IPS-15b (cell line): ENCODE data around the gene CEP44.
"Not testable (repeated sequence)": the region's sequence is repeated elsewhere in the genome, so short reads cannot be mapped to it uniquely, and the experiment has no call there.

Source experiments
- H3K27me3 ChIP-seq: one replicate; pipeline ENCODE4 v1.6.1; 2013; ENCODE audit warnings: low read length; ENCODE audit not compliant: control insufficient read depth, insufficient read depth
- H3K36me3 ChIP-seq: one replicate; pipeline ENCODE4 v1.6.1; 2013; ENCODE audit warnings: low read length; ENCODE audit not compliant: control insufficient read depth, insufficient read depth
- H3K4me1 ChIP-seq: one replicate; pipeline ENCODE4 v1.6.1; 2013; ENCODE audit warnings: mild to moderate bottlenecking, low read length; ENCODE audit not compliant: control insufficient read depth, insufficient read depth
- H3K4me3 ChIP-seq: one replicate; pipeline ENCODE4 v1.5.1; 2013; ENCODE audit warnings: low read depth, low read length
- H3K9ac ChIP-seq: one replicate; pipeline ENCODE4 v1.6.1; 2013; ENCODE audit warnings: low read depth, mild to moderate bottlenecking, low read length
- H3K9me3 ChIP-seq: one replicate; pipeline ENCODE4 v1.6.1; 2013; ENCODE audit warnings: mild to moderate bottlenecking, low read length; ENCODE audit not compliant: control insufficient read depth, insufficient read depth

Gene CEP44

GRCh38 chr4:174334628-174335027 is 50.9 kb downstream of the CEP44 start:
- H3K4me3 ChIP-seq: no peak overlapping the region
- no peaks in the 10 kb centered on the region for H3K4me1 ChIP-seq
- no peaks in the 10 kb centered on the region for H3K27me3 ChIP-seq
- no peaks in the 10 kb centered on the region for H3K9me3 ChIP-seq
- no peak overlapping the region for H3K9ac ChIP-seq
- no peaks in the 10 kb centered on the region for H3K36me3 ChIP-seq

DNA sequence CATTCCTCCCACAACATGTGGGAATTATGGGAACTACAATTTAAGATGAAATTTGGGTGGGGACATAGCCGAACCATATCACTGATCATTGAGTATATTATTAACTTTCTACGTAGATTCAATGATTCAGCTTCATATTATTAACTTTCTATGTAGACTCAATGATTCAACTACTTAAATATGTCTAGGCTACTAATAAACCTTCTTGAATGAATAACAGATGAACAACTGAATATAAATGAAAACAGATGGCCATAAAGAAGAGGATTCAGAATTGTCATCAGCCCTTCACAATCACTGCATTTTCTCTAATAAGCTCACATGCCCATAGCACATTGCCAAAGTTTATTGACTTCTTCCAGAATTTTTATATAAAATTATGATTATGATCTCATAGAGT is 57.0 kb downstream of the CEP44 start:
- no peak overlapping the region for H3K9ac ChIP-seq
- no peak overlapping the region for H3K4me3 ChIP-seq
- no peaks in the 10 kb centered on the region for H3K27me3 ChIP-seq
- H3K4me1 ChIP-seq: no peaks in the 10 kb centered on the region
- H3K36me3 ChIP-seq: no peaks in the 10 kb centered on the region
- H3K9me3 ChIP-seq: no peaks in the 10 kb centered on the region

- Histone ChIP-seq H3K4me1 (no peaks in the 10 kb centered on the region), H3K36me3 (no peaks in the 10 kb centered on the region), H3K4me3 (no peak overlapping the region), H3K27me3 (no peaks in the 10 kb centered on the region), H3K9me3 (no peaks in the 10 kb centered on the region), H3K9ac (no peak overlapping the region)
These were observed 65.4 kb downstream of the CEP44 start for GRCh38 chr4:174349156-174349555.

DNA sequence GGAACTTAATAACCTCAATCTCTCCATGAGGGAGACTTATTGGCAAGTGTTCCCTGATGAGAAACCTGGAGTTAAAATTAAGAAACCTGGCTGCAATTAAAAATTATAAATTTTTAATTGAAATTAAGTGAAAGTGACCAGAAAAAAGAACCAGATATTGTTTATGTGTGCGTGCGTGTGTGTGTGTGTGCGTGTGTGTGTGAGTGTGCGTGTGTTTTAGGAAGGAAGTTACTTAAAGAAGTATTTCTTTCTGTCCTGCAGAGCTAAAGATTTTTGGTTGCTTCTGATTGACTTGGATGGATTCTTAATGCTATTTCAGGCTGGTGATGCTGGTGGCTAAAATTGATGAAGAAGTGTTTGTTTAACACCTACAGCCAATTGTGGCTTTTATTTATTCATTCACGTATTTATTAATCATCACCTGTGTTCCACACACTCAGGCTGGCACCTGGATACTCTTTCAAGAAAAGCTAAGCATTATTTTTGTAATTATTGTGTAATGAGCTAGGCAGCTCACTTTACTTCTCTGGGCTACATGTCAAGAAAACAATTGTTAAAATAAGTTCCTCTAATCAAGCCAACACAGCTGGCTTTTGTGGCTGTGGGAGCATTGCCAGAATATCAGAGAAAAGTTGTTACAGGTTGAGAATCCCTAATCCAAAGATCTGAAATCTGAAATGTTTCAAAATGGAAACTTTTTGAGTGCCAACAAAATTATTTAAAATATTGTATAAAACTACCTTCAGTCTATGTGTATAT is 68.5 kb downstream of the CEP44 start:
- no peak overlapping the region for H3K9ac ChIP-seq
- H3K4me1 ChIP-seq: no peaks in the 10 kb centered on the region
- no peaks in the 10 kb centered on the region for H3K9me3 ChIP-seq
- H3K36me3 ChIP-seq: no peaks in the 10 kb centered on the region
- no peak overlapping the region for H3K4me3 ChIP-seq
- H3K27me3 ChIP-seq: no peaks in the 10 kb centered on the region

GRCh38 chr4:174357321-174357720 is 73.6 kb downstream of the CEP44 start:
- Histone ChIP-seq H3K36me3 (no peaks in the 10 kb centered on the region), H3K9me3 (no peaks in the 10 kb centered on the region), H3K4me1 (no peaks in the 10 kb centered on the region), H3K4me3 (no peak overlapping the region), H3K27me3 (no peaks in the 10 kb centered on the region), H3K9ac (no peak overlapping the region)

- no peak overlapping the region for H3K4me3 ChIP-seq
- H3K36me3 ChIP-seq: no peaks in the 10 kb centered on the region
- no peaks in the 10 kb centered on the region for H3K27me3 ChIP-seq
- no peaks in the 10 kb centered on the region for H3K4me1 ChIP-seq
- no peaks in the 10 kb centered on the region for H3K9me3 ChIP-seq
- H3K9ac ChIP-seq: no peak overlapping the region
These were observed 74.7 kb downstream of the CEP44 start for GRCh38 chr4:174358410-174358809.

GRCh38 chr4:174358829-174359228 is 75.1 kb downstream of the CEP44 start:
- no peaks in the 10 kb centered on the region for H3K27me3 ChIP-seq
- no peaks in the 10 kb centered on the region for H3K36me3 ChIP-seq
- H3K9me3 ChIP-seq: peaks cover 3% of the 10 kb centered on the region
- no peak overlapping the region for H3K9ac ChIP-seq
- no peaks in the 10 kb centered on the region for H3K4me1 ChIP-seq
- no peak overlapping the region for H3K4me3 ChIP-seq

DNA sequence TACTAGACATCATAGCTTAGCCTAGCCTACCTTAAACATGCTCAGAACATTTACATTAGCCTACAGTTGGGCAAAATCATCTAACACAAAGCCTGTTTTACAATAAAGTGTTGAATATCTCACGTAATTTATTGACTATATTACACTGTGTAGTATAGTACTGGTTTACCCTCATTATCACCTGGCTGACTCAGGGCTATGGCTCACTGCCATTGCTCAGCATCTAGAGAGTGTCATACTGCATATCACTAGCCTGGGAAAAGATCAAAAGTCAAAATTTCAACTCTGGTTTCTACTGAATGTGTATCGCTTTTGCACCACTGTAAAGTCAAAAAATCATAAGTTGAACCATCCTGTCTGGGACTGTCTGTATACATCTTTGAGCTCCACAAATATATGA is 78.6 kb downstream of the CEP44 start:
- Histone ChIP-seq H3K9ac (no peak overlapping the region), H3K36me3 (no peaks in the 10 kb centered on the region), H3K4me3 (no peak overlapping the region), H3K9me3 (peaks cover 10% of the 10 kb centered on the region), H3K4me1 (peaks cover 2% of the 10 kb centered on the region), H3K27me3 (no peaks in the 10 kb centered on the region)

DNA sequence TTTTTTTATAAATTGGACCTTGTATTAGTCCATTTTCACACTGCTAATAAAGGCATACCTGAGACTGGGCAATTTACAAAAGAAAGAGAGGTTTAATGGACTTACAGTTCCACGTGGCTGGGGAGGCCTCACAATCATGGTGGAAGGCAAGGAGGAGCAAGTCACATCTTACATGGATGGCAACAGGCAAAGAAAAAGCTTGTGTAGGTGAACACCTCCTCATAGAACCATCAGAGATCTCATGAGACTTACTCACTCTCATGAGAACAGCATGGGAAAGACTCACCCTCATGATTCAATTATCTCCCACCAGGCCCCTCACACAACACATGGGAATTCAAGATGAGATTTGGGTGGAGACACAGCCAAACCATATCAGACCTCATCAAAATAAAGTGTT is 80.1 kb downstream of the CEP44 start:
- H3K4me1 ChIP-seq, H3K9ac ChIP-seq: not testable (repeated sequence)
- H3K9me3 ChIP-seq: peaks cover 15% of the 10 kb centered on the region

GRCh38 chr4:174365018-174365587 is 81.4 kb downstream of the CEP44 start:
- Histone ChIP-seq H3K4me1 (peaks cover 2% of the 10 kb centered on the region), H3K9ac (no peak overlapping the region), H3K4me3 (no peak overlapping the region), H3K36me3 (no peaks in the 10 kb centered on the region), H3K9me3 (peaks cover 15% of the 10 kb centered on the region), H3K27me3 (no peaks in the 10 kb centered on the region)

More for the DNA sequence above, 80.1 kb downstream of the CEP44 start:
- H3K36me3 ChIP-seq, H3K27me3 ChIP-seq, H3K4me3 ChIP-seq: not testable (repeated sequence)

DNA sequence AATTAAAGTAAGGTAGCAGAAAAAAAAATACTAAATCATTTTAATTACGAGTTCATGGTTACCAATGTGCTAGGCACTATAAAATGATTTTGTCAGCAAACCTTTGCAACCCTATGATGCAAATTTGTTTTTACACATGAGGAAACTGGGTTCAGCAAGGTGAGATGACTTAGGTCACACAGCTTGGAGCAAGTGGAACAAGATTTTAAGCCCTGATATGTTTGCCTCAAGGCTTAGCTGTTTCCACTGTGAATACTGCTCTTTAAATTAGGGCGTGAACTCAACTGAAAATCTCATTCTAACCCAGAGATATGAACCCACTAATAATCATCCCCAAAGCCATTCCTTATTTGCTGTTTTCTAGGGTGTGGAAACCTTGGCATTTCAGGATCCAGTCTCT is 86.3 kb downstream of the CEP44 start:
- Histone ChIP-seq H3K4me3 (no peak overlapping the region), H3K36me3 (no peaks in the 10 kb centered on the region), H3K27me3 (no peaks in the 10 kb centered on the region), H3K4me1 (peaks cover 2% of the 10 kb centered on the region), H3K9me3 (peaks cover 11% of the 10 kb centered on the region), H3K9ac (no peak overlapping the region)

GRCh38 chr4:174373821-174374220 is 90.1 kb downstream of the CEP44 start:
- Histone ChIP-seq H3K4me3 (no peak overlapping the region), H3K9me3 (no peaks in the 10 kb centered on the region), H3K27me3 (no peaks in the 10 kb centered on the region), H3K9ac (no peak overlapping the region), H3K4me1 (no peaks in the 10 kb centered on the region), H3K36me3 (no peaks in the 10 kb centered on the region)
